Neural progenitor cell (in vitro differentiated cells): ENCODE measurements around the gene KIF16B. TPM values are rescaled to one million over a fixed set of nuclear protein-coding genes. Genes with fewer than 3 reads are reported as not detected.

Experiments
- DNase-seq: peaks from one replicate; pipeline ENCODE4 v3.0.0-alpha.2; 2016; ENCODE audit warnings: low spot score
- H2AFZ ChIP-seq: fragments of 200-600 bp; sonication (generic); replicated peaks from 2 replicates; pipeline ENCODE4 v1.6.1; 2016; ENCODE audit warnings: antibody characterized with exemption
- H3F3A ChIP-seq: fragments of 200-600 bp; sonication (generic); 2 replicates; pipeline ENCODE4 v1.6.1; 2016; ENCODE audit warnings: antibody characterized with exemption, low read depth
- H3K27ac ChIP-seq: fragments of 200-600 bp; sonication (generic); 2 replicates; pipeline ENCODE4 v1.5.1; 2016; ENCODE audit warnings: mild to moderate bottlenecking
- H3K27me3 ChIP-seq: fragments of 200-600 bp; sonication (generic); 2 replicates; pipeline ENCODE4 v1.6.1; 2016; ENCODE audit warnings: mild to moderate bottlenecking, moderate library complexity
- H3K36me3 ChIP-seq: fragments of 200-600 bp; sonication (generic); 2 replicates; pipeline ENCODE4 v1.5.1; 2016
- H3K4me1 ChIP-seq: fragments of 200-600 bp; sonication (generic); 2 replicates; pipeline ENCODE4 v1.6.1; 2016; ENCODE audit warnings: mixed run types
- H3K4me2 ChIP-seq: fragments of 200-600 bp; sonication (generic); 2 replicates; pipeline ENCODE4 v1.6.1; 2016
- H3K4me3 ChIP-seq: fragments of 200-600 bp; sonication (generic); 2 replicates; pipeline ENCODE4 v1.5.1; 2016
- H3K79me2 ChIP-seq: fragments of 200-600 bp; sonication (generic); 2 replicates; pipeline ENCODE4 v1.6.1; 2016; ENCODE audit warnings: low read depth
- H3K9ac ChIP-seq: fragments of 200-600 bp; sonication (generic); 2 replicates; pipeline ENCODE4 v1.6.1; 2016
- H3K9me3 ChIP-seq: fragments of 200-600 bp; sonication (generic); 2 replicates; pipeline ENCODE4 v1.5.1; 2016; ENCODE audit warnings: low read depth
- H4K20me1 ChIP-seq: fragments of 200-600 bp; sonication (generic); 2 replicates; pipeline ENCODE4 v1.6.1; 2016; ENCODE audit warnings: low read depth
- H3K27ac Mint-ChIP-seq: 3 replicates; pipeline ENCODE4 v1.8.0; 2021; ENCODE audit warnings: mixed read lengths
- H3K27me3 Mint-ChIP-seq: 2 replicates; pipeline ENCODE4 v1.8.0; 2022; ENCODE audit warnings: low read depth, mild to moderate bottlenecking, inconsistent platforms, moderate library complexity, mixed read lengths; ENCODE audit not compliant: insufficient read depth
- H3K36me3 Mint-ChIP-seq: 3 replicates; pipeline ENCODE4 v1.8.0; 2021; ENCODE audit warnings: mixed read lengths
- H3K4me1 Mint-ChIP-seq: 3 replicates; pipeline ENCODE4 v1.8.0; 2021; ENCODE audit warnings: mixed read lengths
- H3K4me3 Mint-ChIP-seq: 3 replicates; pipeline ENCODE4 v1.8.0; 2021; ENCODE audit warnings: mild to moderate bottlenecking, moderate library complexity, mixed read lengths
- H3K9me3 Mint-ChIP-seq: 3 replicates; pipeline ENCODE4 v1.8.0; 2020; ENCODE audit warnings: mixed read lengths
- CTCF ChIP-seq: fragments of 200-600 bp; sonication (generic); IDR thresholded peaks from 2 replicates; pipeline ENCODE4 v1.5.1; 2017; ENCODE audit warnings: antibody characterized with exemption, mild to moderate bottlenecking
- EZH2 ChIP-seq: fragments of 200-600 bp; sonication (generic); IDR thresholded peaks from 2 replicates; pipeline ENCODE4 v1.6.1; 2017; ENCODE audit warnings: antibody characterized with exemption, mild to moderate bottlenecking, moderate library complexity
- EZH2phosphoT487 ChIP-seq: fragments of 200-600 bp; sonication (generic); IDR thresholded peaks from 2 replicates; pipeline ENCODE4 v1.6.1; 2017; ENCODE audit warnings: antibody characterized with exemption
- total RNA-seq: library from RNA; depleted of rRNA; stranded (reverse); fragments of >200 nt; gene quantifications from 2 replicates; pipeline ENCODE4 v1.2.3, GENCODE V29; 2015; ENCODE audit warnings: low replicate concordance

KIF16B gene
- total RNA-seq, 1 donor from 2014 or later: 15.5 TPM

DNA sequence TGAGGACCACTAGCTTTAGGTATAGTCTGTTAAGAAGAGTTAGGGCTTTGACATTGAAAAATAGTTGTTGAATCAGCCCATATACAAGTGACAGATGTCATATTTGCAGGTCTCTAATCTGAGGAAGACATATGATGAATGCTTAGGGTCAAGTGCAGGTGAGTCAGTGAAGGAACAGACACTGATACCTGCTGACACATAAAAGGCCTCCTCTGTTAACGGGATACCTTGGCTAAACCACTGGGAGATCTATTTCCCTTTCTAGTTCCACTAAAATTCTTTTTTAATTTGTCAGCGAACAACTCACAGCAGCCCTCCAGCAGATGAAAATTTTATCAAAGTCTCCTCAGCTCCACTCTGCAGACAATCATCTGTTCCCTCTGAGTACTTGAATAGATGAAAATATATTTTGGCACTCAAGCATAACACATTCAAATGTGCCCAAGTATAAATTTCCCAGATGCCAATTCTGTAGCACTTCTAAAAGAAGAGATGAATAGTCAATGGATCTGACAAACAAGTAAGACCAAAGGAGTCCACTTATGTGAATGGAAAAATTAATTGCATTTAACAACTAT, 154.0 kb downstream of the KIF16B start:
- Histone ChIP-seq H3K4me1 (no peaks in the 10 kb centered on the region), H3K4me3 (no peak overlapping the region), H3K27ac (no peak overlapping the region), H3K36me3 (no peaks in the 10 kb centered on the region), H4K20me1 (no peaks in the 10 kb centered on the region), H3K79me2 (no peaks in the 10 kb centered on the region), H3K27me3 (no peaks in the 10 kb centered on the region), H2AFZ (no peak overlapping the region), H3K9me3 (no peaks in the 10 kb centered on the region), H3F3A (no peaks in the 10 kb centered on the region), H3K4me2 (no peak overlapping the region), H3K9ac (no peak overlapping the region)
- no peak for DNase-seq
- H3K4me3 Mint-ChIP-seq: no peak overlapping the region
- peaks cover 5% of the 10 kb centered on the region for H3K27me3 Mint-ChIP-seq
- no peak overlapping the region for H3K27ac Mint-ChIP-seq
- no peaks in the 10 kb centered on the region for H3K9me3 Mint-ChIP-seq
- no peak for TF ChIP-seq EZH2
- no peak for TF ChIP-seq CTCF
- TF ChIP-seq EZH2phosphoT487: no peak
- no peaks in the 10 kb centered on the region for H3K4me1 Mint-ChIP-seq
- peaks cover 36% of the 10 kb centered on the region for H3K36me3 Mint-ChIP-seq

DNA sequence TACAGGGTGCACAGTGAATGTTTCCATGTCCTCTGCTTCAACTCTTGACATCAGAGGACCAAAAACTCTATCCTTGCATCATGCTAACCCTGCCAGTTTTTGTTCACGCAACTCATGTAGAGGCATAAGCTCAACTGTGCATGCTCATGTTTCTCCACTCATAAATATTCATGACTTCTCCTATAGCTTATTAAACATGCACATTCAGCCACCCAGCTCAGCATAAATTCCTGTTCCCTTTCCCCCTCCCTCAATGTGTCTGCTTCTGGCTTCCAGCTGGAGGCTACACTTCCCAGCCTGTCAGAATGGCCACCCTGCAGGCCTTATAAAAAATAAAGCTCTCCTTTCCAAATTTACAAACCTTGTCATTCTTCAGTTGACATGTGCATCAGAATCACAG, 154.6 kb downstream of the KIF16B start:
- Histone ChIP-seq H3K4me1 (no peaks in the 10 kb centered on the region), H3K79me2 (no peaks in the 10 kb centered on the region), H3F3A (no peaks in the 10 kb centered on the region), H3K27ac (no peak overlapping the region), H4K20me1 (no peaks in the 10 kb centered on the region), H3K27me3 (no peaks in the 10 kb centered on the region), H3K4me2 (no peak overlapping the region), H3K4me3 (no peak overlapping the region), H3K9ac (no peak overlapping the region), H3K36me3 (no peaks in the 10 kb centered on the region), H3K9me3 (no peaks in the 10 kb centered on the region), H2AFZ (no peak overlapping the region)
- Mint-ChIP-seq H3K36me3 (peaks cover 31% of the 10 kb centered on the region), H3K4me3 (no peak overlapping the region), H3K27me3 (peaks cover 4% of the 10 kb centered on the region), H3K4me1 (no peaks in the 10 kb centered on the region), H3K9me3 (no peaks in the 10 kb centered on the region), H3K27ac (no peak overlapping the region)
- no peak for TF ChIP-seq EZH2phosphoT487
- TF ChIP-seq EZH2: no peak
- TF ChIP-seq CTCF: no peak
- DNase-seq: no peak

DNA sequence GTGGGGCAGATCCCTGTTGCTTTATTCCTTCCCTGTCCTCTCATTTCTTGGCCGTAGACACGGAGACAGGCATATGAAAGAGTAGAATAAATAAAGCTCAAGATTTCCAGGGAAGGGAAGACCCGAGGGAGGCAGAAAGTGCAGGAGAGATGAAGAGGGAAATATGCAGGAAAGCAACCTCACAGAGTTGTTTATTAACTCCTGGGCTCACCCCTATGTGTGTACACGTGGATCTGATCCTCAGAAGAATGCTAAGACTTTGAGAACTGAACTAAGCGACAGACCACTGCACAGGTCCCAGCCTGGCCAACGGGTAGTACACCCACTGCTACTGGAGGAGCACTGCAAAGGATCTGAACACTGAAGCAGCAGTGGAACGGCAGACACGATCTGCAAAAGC, 156.2 kb downstream of the KIF16B start:
- Histone ChIP-seq H3K27ac (no peak overlapping the region), H3K4me3 (no peak overlapping the region), H3K9me3 (no peaks in the 10 kb centered on the region), H4K20me1 (no peaks in the 10 kb centered on the region), H3K36me3 (no peaks in the 10 kb centered on the region), H3K4me2 (no peak overlapping the region), H3F3A (no peaks in the 10 kb centered on the region), H2AFZ (no peak overlapping the region), H3K9ac (no peak overlapping the region), H3K79me2 (no peaks in the 10 kb centered on the region), H3K4me1 (no peaks in the 10 kb centered on the region), H3K27me3 (no peaks in the 10 kb centered on the region)
- TF ChIP-seq EZH2 (no peak), CTCF (no peak), EZH2phosphoT487 (no peak)
- Mint-ChIP-seq H3K9me3 (no peaks in the 10 kb centered on the region), H3K27ac (no peak overlapping the region), H3K27me3 (no peaks in the 10 kb centered on the region), H3K4me1 (no peaks in the 10 kb centered on the region), H3K36me3 (peaks cover 26% of the 10 kb centered on the region), H3K4me3 (no peak overlapping the region)
- no peak for DNase-seq
